Skeletal muscle tissue (tissue), 4 donors: ENCODE data around the gene RAB3B. TPM values are rescaled to one million over a fixed set of nuclear protein-coding genes. Genes with fewer than 3 reads are reported as not detected.
"Not testable (repeated sequence)": the region's sequence is repeated elsewhere in the genome, so short reads cannot be mapped to it uniquely, and the experiment has no call there.

ENCODE experiments used
- H3K27ac ChIP-seq: one replicate; pipeline ENCODE4 v1.7.0; 2013; ENCODE audit warnings: mild to moderate bottlenecking, low read depth, low read length, inconsistent platforms
- H3K27me3 ChIP-seq, 3 donors: one replicate each; pipeline ENCODE4 v1.7.0; 2013; ENCODE audit warnings: low read length in 3 of 3; ENCODE audit not compliant: control insufficient read depth in 3 of 3, insufficient read depth in 3 of 3
- H3K36me3 ChIP-seq, 3 donors: one replicate each; pipeline ENCODE4 v1.7.0; 2013; ENCODE audit warnings: low read length in 3 of 3; ENCODE audit not compliant: control insufficient read depth in 3 of 3, insufficient read depth in 3 of 3
- H3K4me1 ChIP-seq, 3 donors: one replicate each; pipeline ENCODE4 v1.7.0; 2013; ENCODE audit warnings: low read length in 3 of 3, mild to moderate bottlenecking in 3 of 3; ENCODE audit not compliant: control insufficient read depth in 3 of 3, insufficient read depth in 3 of 3
- H3K4me3 ChIP-seq, 3 donors: one replicate each; pipeline ENCODE4 v1.7.0; 2013; ENCODE audit warnings: low read length in 3 of 3
- H3K9ac ChIP-seq, 3 donors: one replicate each; pipeline ENCODE4 v1.7.0; 2013; ENCODE audit warnings: low read length in 3 of 3, mild to moderate bottlenecking in 3 of 3, moderate library complexity in 2 of 3, low read depth in 1 of 3
- H3K9me3 ChIP-seq, 3 donors: one replicate each; pipeline ENCODE4 v1.7.0; 2013; ENCODE audit warnings: low read length in 3 of 3; ENCODE audit not compliant: control insufficient read depth in 3 of 3
- total RNA-seq: library from RNA; depleted of rRNA; stranded (reverse); fragments of >200 nt; gene quantifications from one replicate; pipeline ENCODE4 v1.2.3, GENCODE V29; 2014
- donor health status: Osteomylitis.

The RAB3B gene
- total RNA-seq, 1 donor from 2014 or later: under 0.01 TPM

- H3K36me3 ChIP-seq, H3K4me1 ChIP-seq, H3K27ac ChIP-seq, H3K9me3 ChIP-seq, H3K4me3 ChIP-seq, H3K9ac ChIP-seq: not testable (repeated sequence)
- H3K27me3 ChIP-seq: peaks cover 17 to 35% (median 31%) of the 10 kb centered on the region in 3 donors
These were observed 95.8 kb downstream of the RAB3B start for GRCh38 chr1:51894748-51895147.

- Histone ChIP-seq H3K4me3 (peak within 1 kb of the TSS; percentile 98 to 99 (median 99)), H3K27me3 (peaks cover 7 to 9% (median 8%) of the 10 kb centered on the region in 3 donors), H3K4me1 (peaks cover 20 to 30% (median 24%) of the 10 kb centered on the region in 3 donors), H3K36me3 (peaks cover 0 to 4% (median 0%) of the 10 kb centered on the region in 3 donors), H3K9me3 (no peaks in the 10 kb centered on the region), H3K9ac (peak within 1 kb of the TSS; percentile 100), H3K27ac (peak within 1 kb of the TSS; percentile 99)
These were observed 111.7 kb downstream of the RAB3B start, which contains the start of gene NRDC for GRCh38 chr1:51878616-51879336. TSS of gene NRDC (minus strand) at chr1:51878727. CDS start at chr1:51878615, 112 bp downstream.

GRCh38 chr1:51878308-51878615 lies 112.2 kb downstream of the RAB3B start:
- peaks cover 20 to 30% (median 24%) of the 10 kb centered on the region in 3 donors for H3K4me1 ChIP-seq
- peaks cover 0 to 4% (median 0%) of the 10 kb centered on the region in 3 donors for H3K36me3 ChIP-seq
- H3K27ac ChIP-seq: peak overlapping the region; percentile 99
- peaks cover 5 to 9% (median 7%) of the 10 kb centered on the region in 3 donors for H3K27me3 ChIP-seq
- H3K9ac ChIP-seq: peak overlapping the region; percentile 100
- H3K4me3 ChIP-seq: peak overlapping the region; percentile 98 to 99 (median 99)
- H3K9me3 ChIP-seq: no peaks in the 10 kb centered on the region

- H3K9me3 ChIP-seq: no peaks in the 10 kb centered on the region
- peak overlapping the region; percentile 100 for H3K9ac ChIP-seq
- peak overlapping the region; percentile 99 for H3K27ac ChIP-seq
- peaks cover 0 to 4% (median 0%) of the 10 kb centered on the region in 3 donors for H3K36me3 ChIP-seq
- peaks cover 20 to 34% (median 24%) of the 10 kb centered on the region in 3 donors for H3K4me1 ChIP-seq
- H3K27me3 ChIP-seq: peaks cover 3 to 9% (median 3%) of the 10 kb centered on the region in 3 donors
- peak overlapping the region; percentile 98 to 99 (median 99) for H3K4me3 ChIP-seq
These were observed 112.8 kb downstream of the RAB3B start for GRCh38 chr1:51877434-51878307.

GRCh38 chr1:51875836-51876235 lies 114.7 kb downstream of the RAB3B start:
- Histone ChIP-seq H3K4me3 (no peak overlapping the region), H3K4me1 (peaks cover 20 to 42% (median 26%) of the 10 kb centered on the region in 3 donors), H3K9ac (no peak overlapping the region), H3K9me3 (no peaks in the 10 kb centered on the region), H3K27me3 (peaks cover 0 to under 1% (median 0%) of the 10 kb centered on the region in 3 donors), H3K36me3 (peaks cover 0 to 4% (median 0%) of the 10 kb centered on the region in 3 donors), H3K27ac (no peak overlapping the region)

- H3K9ac ChIP-seq: peak overlapping the region in 1 of 3 donors; percentile 26
- H3K4me3 ChIP-seq: peak overlapping the region in 1 of 3 donors; percentile 18
- H3K27ac ChIP-seq: no peak overlapping the region
- H3K4me1 ChIP-seq: peaks cover 20 to 41% (median 26%) of the 10 kb centered on the region in 3 donors
- no peaks in the 10 kb centered on the region for H3K9me3 ChIP-seq
- no peaks in the 10 kb centered on the region for H3K27me3 ChIP-seq
- H3K36me3 ChIP-seq: peaks cover 0 to 4% (median 0%) of the 10 kb centered on the region in 3 donors
These were observed 115.2 kb downstream of the RAB3B start for GRCh38 chr1:51875291-51875772.

GRCh38 chr1:51873270-51873669 lies 117.2 kb downstream of the RAB3B start:
- H3K36me3 ChIP-seq, H3K9me3 ChIP-seq, H3K27ac ChIP-seq, H3K9ac ChIP-seq, H3K4me3 ChIP-seq, H3K27me3 ChIP-seq: not testable (repeated sequence)
- peaks cover 18 to 30% (median 21%) of the 10 kb centered on the region in 3 donors for H3K4me1 ChIP-seq

GRCh38 chr1:51871351-51871975 lies 119.0 kb downstream of the RAB3B start:
- H3K9me3 ChIP-seq: no peaks in the 10 kb centered on the region
- no peak overlapping the region for H3K9ac ChIP-seq
- H3K27ac ChIP-seq: no peak overlapping the region
- H3K27me3 ChIP-seq: no peaks in the 10 kb centered on the region
- no peaks in the 10 kb centered on the region for H3K36me3 ChIP-seq
- H3K4me1 ChIP-seq: peaks cover 13 to 20% (median 13%) of the 10 kb centered on the region in 3 donors
- no peak overlapping the region for H3K4me3 ChIP-seq

- no peak overlapping the region for H3K4me3 ChIP-seq
- H3K9me3 ChIP-seq: no peaks in the 10 kb centered on the region
- no peak overlapping the region for H3K27ac ChIP-seq
- H3K27me3 ChIP-seq: no peaks in the 10 kb centered on the region
- H3K36me3 ChIP-seq: no peaks in the 10 kb centered on the region
- H3K4me1 ChIP-seq: peaks cover 11 to 20% (median 13%) of the 10 kb centered on the region in 3 donors
- H3K9ac ChIP-seq: no peak overlapping the region
These were observed 119.7 kb downstream of the RAB3B start for GRCh38 chr1:51870603-51871350.
